GM18520 (cell line): ENCODE data around the gene SYNGR3.

Source experiments
- ATAC-seq: cut with Tn5 transposase; IDR thresholded peaks from one replicate; pipeline ENCODE4 v1.9.1; 2021; ENCODE audit not compliant: unreplicated experiment

The SYNGR3 gene

GRCh38 chr16:2039274-2040031, 49.7 kb downstream of the SYNGR3 start:
- no peak for ATAC-seq

GRCh38 chr16:2040041-2040786, 50.4 kb downstream of the SYNGR3 start:
- no peak for ATAC-seq

DNA sequence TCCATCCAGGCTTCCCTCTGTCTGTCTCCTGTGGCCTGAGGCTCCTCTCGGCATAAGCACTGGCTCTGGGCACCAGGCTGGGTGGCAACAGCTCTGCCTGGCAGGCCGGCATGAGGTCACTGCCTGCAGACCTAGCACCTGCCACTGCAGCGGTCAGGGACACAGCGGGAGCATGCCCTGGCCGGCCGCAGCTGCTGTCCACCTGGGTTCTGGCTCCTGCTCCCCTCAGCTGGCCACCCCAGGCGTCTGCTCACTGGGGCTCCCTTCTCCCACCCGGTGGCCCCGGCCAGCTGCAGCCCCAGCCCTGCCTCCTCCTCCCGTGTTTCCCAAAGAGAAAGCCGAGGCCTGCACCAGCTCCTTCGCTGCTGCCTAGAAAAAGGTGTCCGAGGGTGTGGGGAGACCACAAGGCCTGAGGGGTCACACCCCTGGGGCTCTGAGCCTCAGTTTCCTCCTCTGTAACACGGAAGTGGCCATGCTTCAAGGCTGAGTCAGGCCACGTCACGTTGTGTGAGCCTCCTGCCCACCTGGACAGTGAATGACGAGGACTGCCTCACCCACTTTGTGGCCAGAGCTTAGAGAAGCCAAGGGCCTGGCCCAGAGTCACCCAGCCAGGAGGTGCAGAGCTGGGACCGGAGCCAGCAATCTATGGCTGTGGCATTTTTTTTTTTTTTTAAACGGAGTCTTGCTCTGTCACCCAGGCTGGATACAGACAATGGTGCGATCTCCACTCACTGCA, 51.2 kb downstream of the SYNGR3 start:
- no peak for ATAC-seq

- no peak for ATAC-seq
These were observed 52.6 kb downstream of the SYNGR3 start for GRCh38 chr16:2042171-2042985.

DNA sequence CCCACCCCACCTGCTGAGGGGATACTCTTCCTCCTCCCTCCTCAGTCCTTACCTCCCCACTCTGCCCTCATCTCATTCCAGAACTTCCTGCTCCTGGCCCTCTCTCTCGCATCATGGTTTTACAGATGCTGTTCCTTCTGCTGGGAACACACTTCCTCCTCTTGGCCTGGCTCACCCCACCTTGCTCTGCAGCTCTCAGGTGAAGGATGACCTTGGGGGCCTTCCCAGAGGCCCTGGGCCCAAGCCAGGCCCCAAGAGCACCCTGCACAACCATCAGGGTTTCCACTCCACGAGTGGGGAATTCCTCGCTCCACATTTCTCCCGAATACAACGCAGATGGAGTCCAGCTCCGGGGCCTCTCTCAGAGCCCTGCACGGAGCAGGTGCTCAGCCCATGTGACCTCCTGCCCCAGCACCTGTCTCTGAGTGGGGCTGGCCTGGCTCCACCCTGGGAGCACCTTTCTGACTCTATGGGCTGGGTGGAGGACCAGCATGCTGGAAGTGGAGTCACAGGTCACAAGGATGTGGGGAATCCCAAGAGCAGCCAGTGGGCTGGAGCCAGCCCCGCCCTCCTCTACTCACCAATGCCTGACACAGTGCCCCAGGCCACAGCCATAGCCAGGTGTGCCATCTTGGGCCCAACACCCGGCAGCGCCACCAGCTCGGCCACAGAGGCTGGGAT, 53.4 kb downstream of the SYNGR3 start:
- no peak for ATAC-seq
